ENCODE results near the gene P2RX1.

DNA sequence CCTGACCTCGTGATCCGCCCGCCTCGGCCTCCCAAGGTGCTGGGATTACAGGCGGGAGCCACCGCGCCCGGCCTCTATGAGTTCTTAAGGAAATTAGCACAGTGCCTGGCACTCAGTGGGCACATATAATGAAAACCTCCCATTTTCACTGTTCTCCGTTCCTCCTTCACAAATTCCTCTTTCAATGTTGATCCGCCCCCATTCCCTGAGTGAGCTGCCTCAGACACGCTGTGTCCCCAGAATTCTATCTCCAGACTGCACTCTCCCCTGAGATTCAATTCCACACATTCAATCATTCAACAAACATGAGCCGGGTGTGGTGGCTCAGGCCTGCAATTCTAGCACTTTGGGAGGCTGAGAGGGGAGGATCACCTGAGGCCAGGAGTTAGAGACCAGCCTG is 7.0 kb downstream of the P2RX1 start:
- no peak for TF ChIP-seq POLR2A (IDR thresholded peaks at IDR 0.05; ENCODE audit: low read depth, low read length)
- TF ChIP-seq PAX5 (IDR thresholded peaks at IDR 0.05; ENCODE audit: insufficient read depth, low read length, severe bottlenecking) = no peak
- TF ChIP-seq POLR2AphosphoS5 (IDR thresholded peaks at IDR 0.05; ENCODE audit: low read depth, low read length) = no peak
- no peak for TF ChIP-seq TAF1 (IDR thresholded peaks at IDR 0.05; ENCODE audit: low read depth, low read length)
- no peak for TF ChIP-seq SPI1 (IDR thresholded peaks at IDR 0.05; ENCODE audit: low read depth, low read length)

Measured in GM12891 (cell line).